Measurements from ENCODE around the gene CCDC30.
"Not testable (repeated sequence)": the region's sequence is repeated elsewhere in the genome, so short reads cannot be mapped to it uniquely, and the experiment has no call there.

- TF ChIP-seq POLR2A, CTCF (IDR thresholded peaks at IDR 0.05): not testable (repeated sequence)
Measured at GRCh38 chr1:42682484-42682738, 219.3 kb downstream of the CCDC30 start.
